Measurements from ENCODE around the gene SYP.

DNA sequence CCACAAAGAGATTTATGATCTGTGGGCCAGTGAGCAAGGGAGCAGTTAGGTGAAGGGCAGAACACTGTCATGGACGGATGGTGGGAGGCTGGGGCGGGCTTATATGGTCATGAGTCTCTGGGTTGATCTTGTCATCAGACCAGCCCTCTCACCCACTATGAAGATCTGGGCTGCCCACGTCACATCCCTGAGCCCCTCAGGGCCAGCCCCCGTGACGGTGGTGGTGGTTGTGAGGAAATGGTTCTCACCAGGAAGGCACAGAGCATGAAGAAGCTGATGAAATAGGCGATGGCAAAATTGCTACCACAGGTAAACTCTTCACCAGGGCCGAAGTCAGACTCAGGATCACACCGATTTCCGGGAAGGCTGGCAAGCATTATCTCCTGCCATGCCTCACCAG lies 11.1 kb upstream of the SYP start:
- no peak for TF ChIP-seq POLR2A (IDR thresholded peaks at IDR 0.05)
- TF ChIP-seq, protein P1, sequence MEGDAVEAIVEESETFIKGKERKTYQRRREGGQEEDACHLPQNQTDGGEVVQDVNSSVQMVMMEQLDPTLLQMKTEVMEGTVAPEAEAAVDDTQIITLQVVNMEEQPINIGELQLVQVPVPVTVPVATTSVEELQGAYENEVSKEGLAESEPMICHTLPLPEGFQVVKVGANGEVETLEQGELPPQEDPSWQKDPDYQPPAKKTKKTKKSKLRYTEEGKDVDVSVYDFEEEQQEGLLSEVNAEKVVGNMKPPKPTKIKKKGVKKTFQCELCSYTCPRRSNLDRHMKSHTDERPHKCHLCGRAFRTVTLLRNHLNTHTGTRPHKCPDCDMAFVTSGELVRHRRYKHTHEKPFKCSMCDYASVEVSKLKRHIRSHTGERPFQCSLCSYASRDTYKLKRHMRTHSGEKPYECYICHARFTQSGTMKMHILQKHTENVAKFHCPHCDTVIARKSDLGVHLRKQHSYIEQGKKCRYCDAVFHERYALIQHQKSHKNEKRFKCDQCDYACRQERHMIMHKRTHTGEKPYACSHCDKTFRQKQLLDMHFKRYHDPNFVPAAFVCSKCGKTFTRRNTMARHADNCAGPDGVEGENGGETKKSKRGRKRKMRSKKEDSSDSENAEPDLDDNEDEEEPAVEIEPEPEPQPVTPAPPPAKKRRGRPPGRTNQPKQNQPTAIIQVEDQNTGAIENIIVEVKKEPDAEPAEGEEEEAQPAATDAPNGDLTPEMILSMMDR (IDR thresholded peaks at IDR 0.05): no peak
